ENCODE measurements around the gene RANBP1. TPM values are rescaled to one million over a fixed set of nuclear protein-coding genes. Genes with fewer than 3 reads are reported as not detected.

Gene RANBP1
- total and polyA plus RNA-seq, 2 of the 8 experiments (the other 6 are each of a cell fraction or from before 2014, with no cell fraction given): 343 to 484 TPM

DNA sequence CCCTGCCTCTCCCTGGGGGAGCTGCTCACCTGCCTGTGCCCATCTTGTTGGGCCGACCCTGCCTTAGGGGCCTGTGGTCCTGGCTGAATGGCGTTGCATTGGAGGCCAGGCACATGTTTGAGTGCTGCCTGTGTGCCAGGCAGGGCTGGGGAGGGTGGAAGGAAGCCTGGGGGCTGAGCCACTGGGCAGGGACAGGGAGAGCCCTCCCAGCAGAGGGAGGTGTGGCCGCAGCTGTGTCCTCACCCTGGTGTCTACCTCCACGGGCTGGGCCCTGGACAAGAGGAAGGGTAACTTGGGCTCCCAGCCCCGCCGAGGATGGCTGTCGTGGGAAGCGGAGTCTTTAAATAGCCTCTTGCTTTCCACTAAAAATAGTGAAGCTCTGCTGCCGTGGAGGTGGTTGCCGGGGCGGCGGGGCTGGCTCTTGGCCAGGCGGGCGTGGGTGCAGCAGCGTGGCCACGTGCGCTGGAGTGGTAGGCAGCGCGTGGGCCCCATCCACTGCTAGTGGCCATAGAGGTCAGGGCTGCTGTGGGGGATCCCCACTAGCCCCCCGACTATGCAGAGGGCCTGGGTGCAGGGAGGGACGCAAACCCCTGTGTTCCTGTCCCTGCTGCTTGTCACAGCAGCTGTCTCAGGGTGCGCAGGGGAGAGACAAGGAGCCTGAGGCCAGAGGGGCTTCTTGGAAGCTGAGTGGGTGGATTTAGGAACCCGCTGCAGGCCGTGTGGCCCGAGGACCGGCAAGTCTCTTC, 21.9 kb downstream of the RANBP1 start (continued):
- TF ChIP-seq SAP30 (IDR thresholded peaks at IDR 0.05; ENCODE audit: insufficient read depth, insufficient replicate concordance, low read length) (no peak), GABPA (IDR thresholded peaks at IDR 0.05; ENCODE audit: borderline replicate concordance, insufficient read depth, low read length) (no peak), CBX5 (IDR thresholded peaks at IDR 0.05; ENCODE audit: low read depth, low read length) (no peak), ATF3 (IDR thresholded peaks at IDR 0.05; ENCODE audit: insufficient read depth, low read depth, low read length) (no peak), CTBP2 (IDR thresholded peaks at IDR 0.05; ENCODE audit: borderline replicate concordance, insufficient read depth, insufficient read length, low read length) (no peak)

Measured in H1 (cell line).